Loucy (cell line): ENCODE data around the gene FAHD1.

Experiments used
- EZH2phosphoT487 ChIP-seq: fragments of 200-600 bp; IDR thresholded peaks from 2 replicates; pipeline ENCODE4 v1.6.1; 2018; ENCODE audit warnings: antibody characterized with exemption, mild to moderate bottlenecking, moderate library complexity, borderline replicate concordance
- TF ChIP-seq, protein P1 (sequence below): fragments of 200-600 bp; sonication (generic); conservative IDR thresholded peaks from 2 replicates; pipeline ENCODE4 v1.5.1; 2014; ENCODE audit warnings: mild to moderate bottlenecking, antibody characterized with exemption, low read length

DNA sequence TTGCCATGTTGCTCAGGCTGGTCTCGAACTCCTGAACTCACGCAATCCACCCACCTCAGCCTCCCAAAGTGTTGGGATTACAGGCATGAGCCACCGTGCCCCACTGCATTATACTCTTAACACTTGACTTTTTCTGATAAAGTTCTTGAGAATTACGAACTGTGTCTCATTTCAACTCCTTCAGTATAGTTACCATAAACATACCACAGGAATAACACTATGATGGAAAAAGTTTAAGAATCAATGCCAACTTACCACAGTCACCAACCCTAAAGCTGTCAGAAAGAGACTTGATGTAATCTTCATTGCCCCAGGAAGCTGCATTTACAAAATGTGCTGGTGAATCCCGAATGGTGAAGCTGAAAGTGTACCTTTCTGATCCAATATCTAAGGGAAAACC lies 34.7 kb downstream of the FAHD1 start:
- TF ChIP-seq, protein P1, sequence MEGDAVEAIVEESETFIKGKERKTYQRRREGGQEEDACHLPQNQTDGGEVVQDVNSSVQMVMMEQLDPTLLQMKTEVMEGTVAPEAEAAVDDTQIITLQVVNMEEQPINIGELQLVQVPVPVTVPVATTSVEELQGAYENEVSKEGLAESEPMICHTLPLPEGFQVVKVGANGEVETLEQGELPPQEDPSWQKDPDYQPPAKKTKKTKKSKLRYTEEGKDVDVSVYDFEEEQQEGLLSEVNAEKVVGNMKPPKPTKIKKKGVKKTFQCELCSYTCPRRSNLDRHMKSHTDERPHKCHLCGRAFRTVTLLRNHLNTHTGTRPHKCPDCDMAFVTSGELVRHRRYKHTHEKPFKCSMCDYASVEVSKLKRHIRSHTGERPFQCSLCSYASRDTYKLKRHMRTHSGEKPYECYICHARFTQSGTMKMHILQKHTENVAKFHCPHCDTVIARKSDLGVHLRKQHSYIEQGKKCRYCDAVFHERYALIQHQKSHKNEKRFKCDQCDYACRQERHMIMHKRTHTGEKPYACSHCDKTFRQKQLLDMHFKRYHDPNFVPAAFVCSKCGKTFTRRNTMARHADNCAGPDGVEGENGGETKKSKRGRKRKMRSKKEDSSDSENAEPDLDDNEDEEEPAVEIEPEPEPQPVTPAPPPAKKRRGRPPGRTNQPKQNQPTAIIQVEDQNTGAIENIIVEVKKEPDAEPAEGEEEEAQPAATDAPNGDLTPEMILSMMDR: no peak
- no peak for TF ChIP-seq EZH2phosphoT487
